ENCODE measurements around the gene SERPINE3. TPM values are rescaled to one million over a fixed set of nuclear protein-coding genes. Genes with fewer than 3 reads are reported as not detected.

The SERPINE3 gene
- total RNA-seq, 2 experiments from 2014 or later: not detected

DNA sequence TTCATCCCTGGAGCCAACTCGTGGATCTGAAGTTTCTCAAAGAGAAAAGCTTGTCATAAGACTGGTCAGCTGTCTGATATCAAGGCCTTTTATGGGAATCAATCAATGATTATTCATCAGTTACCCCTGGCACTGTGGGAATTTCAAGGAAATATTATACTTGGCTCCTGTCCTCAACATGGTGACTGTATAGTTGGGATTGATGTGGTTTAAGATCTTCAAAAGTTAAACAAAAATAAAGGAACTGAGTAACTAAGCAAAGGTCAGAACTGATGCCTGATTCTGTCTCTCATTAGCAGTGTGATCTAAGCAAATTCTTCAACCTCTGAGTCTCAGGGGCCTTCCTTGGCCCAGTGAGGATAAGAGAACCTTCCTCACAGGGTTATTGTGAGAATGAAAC is 22.2 kb upstream of the SERPINE3 start:
- Mint-ChIP-seq H3K27me3 (no peaks in the 10 kb centered on the region), H3K4me3 (no peak overlapping the region), H3K4me1 (no peaks in the 10 kb centered on the region), H3K27ac (no peak overlapping the region), H3K36me3 (ENCODE audit: low read depth) (no peaks in the 10 kb centered on the region), H3K9me3 (ENCODE audit: low read depth) (no peaks in the 10 kb centered on the region)
- ChIA-PET CTCF (no interaction called here), POLR2A (no interaction called here)
- intact Hi-C loops (cut with DNase I, micrococcal nuclease): no loop called here
- DNase-seq (no peak), ATAC-seq (no peak)

DNA sequence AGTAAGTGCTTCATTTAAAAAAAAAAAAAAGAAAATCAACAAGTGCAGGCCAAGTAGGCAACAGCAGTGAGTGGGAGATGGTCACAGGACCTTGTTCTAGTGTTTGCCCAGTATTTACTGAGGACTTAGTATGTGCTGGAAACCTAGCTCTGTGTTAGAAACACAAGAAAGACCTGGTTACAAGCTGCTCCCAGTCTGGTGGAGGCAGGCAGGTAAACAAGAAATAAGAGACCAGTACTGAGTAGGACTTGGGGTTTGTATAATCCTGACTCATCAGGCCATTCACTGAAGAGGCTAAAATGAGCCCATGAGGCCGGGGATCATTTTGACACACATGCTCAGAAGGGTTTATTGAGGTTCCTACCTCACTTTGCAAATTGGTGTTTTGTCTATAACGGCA is 21.5 kb upstream of the SERPINE3 start:
- no peaks in the 10 kb centered on the region for H3K27me3 Mint-ChIP-seq
- H3K4me1 Mint-ChIP-seq: no peaks in the 10 kb centered on the region
- no peak for ATAC-seq
- intact Hi-C loops (cut with DNase I, micrococcal nuclease): no loop called here
- no peak for DNase-seq
- no peak overlapping the region for H3K27ac Mint-ChIP-seq
- CTCF ChIA-PET: interaction anchor here (0.5 kb wide), 1 partner anchor 32 kb away, joined by 3 read pairs; no protein-coding TSS in a partner anchor
- H3K9me3 Mint-ChIP-seq (ENCODE audit: low read depth): no peaks in the 10 kb centered on the region
- POLR2A ChIA-PET: no interaction called here
- H3K4me3 Mint-ChIP-seq: no peak overlapping the region
- no peaks in the 10 kb centered on the region for H3K36me3 Mint-ChIP-seq (ENCODE audit: low read depth)

DNA sequence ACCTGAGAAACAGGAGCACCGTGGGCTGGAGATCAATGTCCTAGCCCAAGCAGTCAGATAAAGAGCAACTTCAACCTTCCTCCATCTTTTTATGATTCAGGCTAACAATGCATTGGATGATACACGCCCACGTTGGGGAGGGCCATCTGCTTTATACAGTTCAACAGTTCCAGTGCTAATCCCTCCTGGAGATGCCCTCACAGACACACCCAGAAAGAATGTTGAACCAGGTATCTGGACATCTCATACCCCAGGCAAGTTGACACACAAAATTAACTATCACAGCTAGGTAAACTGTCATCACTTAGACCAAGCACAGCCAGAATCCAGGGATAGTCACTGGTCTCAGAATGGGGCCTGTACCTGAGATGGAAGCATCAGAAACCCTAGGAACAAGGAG is 20.6 kb upstream of the SERPINE3 start:
- Mint-ChIP-seq H3K4me1 (no peaks in the 10 kb centered on the region), H3K27me3 (no peaks in the 10 kb centered on the region), H3K4me3 (no peak overlapping the region), H3K36me3 (ENCODE audit: low read depth) (no peaks in the 10 kb centered on the region), H3K27ac (no peak overlapping the region), H3K9me3 (ENCODE audit: low read depth) (no peaks in the 10 kb centered on the region)
- CTCF ChIA-PET: no interaction called here
- POLR2A ChIA-PET: no interaction called here
- intact Hi-C loops (cut with DNase I, micrococcal nuclease): no loop called here
- DNase-seq: no peak
- ATAC-seq: no peak

DNA sequence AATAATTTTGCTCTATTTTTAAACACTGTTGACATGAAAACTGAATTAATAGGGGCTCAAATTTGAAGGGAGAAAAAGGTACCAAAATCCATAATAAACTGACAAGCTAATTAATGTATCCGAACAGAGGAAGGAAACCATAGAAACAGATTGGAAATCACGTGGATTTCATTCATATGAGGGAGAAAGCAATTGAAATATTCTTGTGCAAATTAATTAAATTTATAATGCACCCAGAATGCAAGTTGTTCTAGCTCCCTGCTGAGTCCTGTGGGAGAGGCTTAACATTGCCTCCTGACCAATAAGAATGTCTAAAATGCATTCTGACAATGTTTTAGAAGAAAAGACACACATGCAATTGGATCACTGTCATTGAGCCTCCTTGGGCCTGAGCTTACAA is 17.7 kb upstream of the SERPINE3 start:
- no peak for DNase-seq
- ChIA-PET POLR2A (no interaction called here), CTCF (interaction anchor here (1.0 to 1.4 kb wide), 5 partner anchors 10 to 196 kb away, joined by 3 to 5 read pairs (median 3); no protein-coding TSS in a partner anchor)
- H3K36me3 Mint-ChIP-seq (ENCODE audit: low read depth): no peaks in the 10 kb centered on the region
- no peak overlapping the region for H3K4me3 Mint-ChIP-seq
- intact Hi-C loops (cut with DNase I, micrococcal nuclease): no loop called here
- no peaks in the 10 kb centered on the region for H3K27me3 Mint-ChIP-seq
- H3K4me1 Mint-ChIP-seq: no peaks in the 10 kb centered on the region
- H3K27ac Mint-ChIP-seq: no peak overlapping the region
- no peaks in the 10 kb centered on the region for H3K9me3 Mint-ChIP-seq (ENCODE audit: low read depth)
- ATAC-seq: no peak

DNA sequence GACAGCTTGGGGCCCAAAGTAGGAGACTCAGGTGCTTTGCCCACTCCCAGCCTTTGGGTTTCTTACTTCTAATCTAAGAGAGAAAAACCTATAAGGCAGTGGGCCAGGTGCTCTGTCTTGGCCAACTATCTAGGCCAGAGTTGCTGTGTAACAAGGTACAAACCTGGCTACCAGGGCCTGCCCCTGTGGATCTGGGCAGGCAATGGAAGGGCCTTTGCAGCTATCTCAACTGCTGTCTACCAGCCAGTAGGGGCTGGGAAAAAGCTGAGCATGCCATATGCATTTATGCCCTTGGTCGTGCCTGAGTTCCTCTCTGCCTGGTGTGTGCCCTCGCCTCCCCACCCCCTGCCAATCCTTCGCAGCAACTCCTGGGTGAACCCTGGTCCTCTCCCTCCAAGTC is 16.7 kb upstream of the SERPINE3 start:
- Mint-ChIP-seq H3K27ac (no peak overlapping the region), H3K4me3 (no peak overlapping the region), H3K9me3 (ENCODE audit: low read depth) (no peaks in the 10 kb centered on the region), H3K4me1 (no peaks in the 10 kb centered on the region), H3K36me3 (ENCODE audit: low read depth) (no peaks in the 10 kb centered on the region), H3K27me3 (no peaks in the 10 kb centered on the region)
- intact Hi-C loops (cut with DNase I, micrococcal nuclease): no loop called here
- CTCF ChIA-PET: interaction anchor here (1.0 kb wide), 2 partner anchors 13 to 36 kb away, joined by 3 to 5 read pairs; no protein-coding TSS in a partner anchor
- no peak for ATAC-seq
- no peak for DNase-seq
- POLR2A ChIA-PET: no interaction called here

DNA sequence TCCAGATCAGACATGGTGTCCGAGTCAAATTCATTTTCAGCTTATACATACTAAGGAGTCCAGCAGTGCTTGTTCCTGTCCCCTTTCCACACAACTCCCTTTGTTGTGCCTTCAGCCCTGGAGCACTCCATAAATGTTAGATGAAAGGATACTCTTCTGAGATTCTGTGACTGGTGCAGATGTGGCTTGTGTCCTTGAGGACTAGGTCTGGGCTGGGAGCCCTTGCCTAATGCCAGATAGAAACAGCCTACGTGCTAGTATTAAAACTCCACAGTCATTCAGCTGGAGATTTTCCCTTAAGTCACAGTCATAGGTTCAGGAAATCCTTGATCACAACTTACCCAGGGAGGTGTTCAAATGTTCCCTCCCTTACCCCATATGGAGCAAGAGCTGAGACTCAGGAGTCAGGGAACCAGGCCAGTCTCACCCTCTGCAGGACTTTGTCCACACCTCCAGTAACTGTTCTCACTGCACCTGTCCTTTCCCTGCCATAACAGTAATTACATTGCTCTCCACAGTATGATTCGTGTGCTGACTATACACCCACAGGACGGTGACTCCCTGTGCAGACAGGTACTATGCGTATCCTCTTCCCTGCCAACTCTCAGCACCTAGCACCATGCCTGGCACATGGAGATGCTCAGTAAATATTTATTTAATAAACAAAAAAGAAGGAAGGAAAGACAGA is 15.5 kb upstream of the SERPINE3 start:
- POLR2A ChIA-PET: no interaction called here
- DNase-seq: no peak
- H3K27ac Mint-ChIP-seq: no peak overlapping the region
- intact Hi-C loops (cut with DNase I, micrococcal nuclease): no loop called here
- CTCF ChIA-PET: interaction anchor here (0.6 kb wide), 1 partner anchor 163 kb away, joined by 4 read pairs; no protein-coding TSS in a partner anchor
- no peak overlapping the region for H3K4me3 Mint-ChIP-seq
- no peaks in the 10 kb centered on the region for H3K27me3 Mint-ChIP-seq
- H3K4me1 Mint-ChIP-seq: no peaks in the 10 kb centered on the region
- no peaks in the 10 kb centered on the region for H3K36me3 Mint-ChIP-seq (ENCODE audit: low read depth)
- ATAC-seq: no peak
- no peaks in the 10 kb centered on the region for H3K9me3 Mint-ChIP-seq (ENCODE audit: low read depth)

DNA sequence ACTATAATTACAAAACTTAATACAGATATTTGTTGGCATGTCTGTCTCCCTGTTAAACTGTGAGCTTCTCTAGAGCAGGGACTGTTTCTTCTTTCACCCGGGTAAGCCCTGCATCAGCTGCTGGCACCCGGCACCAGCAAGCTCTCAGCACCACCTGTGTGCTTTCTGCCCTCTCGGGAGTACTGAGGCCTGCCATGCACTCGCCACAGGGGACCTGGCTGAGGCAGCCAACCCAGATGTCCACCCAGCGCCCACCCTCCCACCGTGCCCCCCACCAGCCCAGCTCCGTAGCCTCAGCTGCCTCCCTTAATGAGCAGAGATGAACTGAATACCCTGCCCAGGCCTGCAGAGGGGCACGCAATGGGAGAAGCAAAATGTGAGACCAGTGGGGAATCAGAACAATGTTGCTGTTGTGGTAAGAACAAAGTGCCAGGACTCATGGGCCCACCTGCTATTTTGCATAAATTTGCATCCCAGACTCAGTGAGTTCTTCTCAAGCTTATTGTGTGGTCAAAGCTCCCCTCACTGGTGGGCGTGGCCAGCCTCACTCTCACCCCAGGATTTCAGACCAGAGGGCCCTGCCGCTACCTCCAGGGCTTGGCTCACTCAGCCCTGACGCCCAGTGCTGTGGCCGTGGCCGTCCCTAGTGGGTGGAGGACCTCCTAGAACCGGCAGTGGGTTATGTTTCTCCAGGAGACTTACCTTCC is 14.6 kb upstream of the SERPINE3 start:
- Mint-ChIP-seq H3K9me3 (ENCODE audit: low read depth) (no peaks in the 10 kb centered on the region), H3K36me3 (ENCODE audit: low read depth) (no peaks in the 10 kb centered on the region), H3K4me1 (no peaks in the 10 kb centered on the region), H3K27me3 (no peaks in the 10 kb centered on the region), H3K27ac (no peak overlapping the region), H3K4me3 (no peak overlapping the region)
- DNase-seq: no peak
- ChIA-PET CTCF (interaction anchor here (0.7 kb wide), 1 partner anchor 55 kb away, joined by 4 read pairs; no protein-coding TSS in a partner anchor), POLR2A (no interaction called here)
- intact Hi-C loops (cut with DNase I, micrococcal nuclease): no loop called here
- ATAC-seq: no peak

DNA sequence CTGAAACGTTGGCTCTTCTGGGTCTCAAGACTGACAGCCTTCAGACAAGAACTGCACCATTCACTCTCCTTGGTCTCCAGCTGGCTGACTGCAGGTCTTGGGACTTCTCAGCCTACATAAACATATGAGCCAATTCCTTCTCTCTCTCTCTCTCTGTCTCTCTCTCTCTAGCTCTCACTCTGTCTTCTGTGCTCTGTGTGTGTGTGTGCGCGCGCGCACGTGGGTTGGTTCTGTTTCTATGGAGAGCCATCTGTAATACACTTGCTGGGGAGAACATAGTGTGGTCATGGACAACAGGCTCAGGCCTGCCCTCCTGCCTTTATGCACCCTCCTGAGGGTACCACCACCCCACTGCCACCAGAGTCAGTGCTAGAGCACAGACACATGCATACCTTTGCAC is 13.7 kb upstream of the SERPINE3 start:
- H3K4me3 Mint-ChIP-seq: no peak overlapping the region
- ChIA-PET CTCF (no interaction called here), POLR2A (no interaction called here)
- no peak overlapping the region for H3K27ac Mint-ChIP-seq
- DNase-seq: no peak
- H3K27me3 Mint-ChIP-seq: no peaks in the 10 kb centered on the region
- H3K9me3 Mint-ChIP-seq (ENCODE audit: low read depth): no peaks in the 10 kb centered on the region
- intact Hi-C loops (cut with DNase I, micrococcal nuclease): no loop called here
- no peak for ATAC-seq
- H3K4me1 Mint-ChIP-seq: peaks cover 4% of the 10 kb centered on the region
- no peaks in the 10 kb centered on the region for H3K36me3 Mint-ChIP-seq (ENCODE audit: low read depth)

DNA sequence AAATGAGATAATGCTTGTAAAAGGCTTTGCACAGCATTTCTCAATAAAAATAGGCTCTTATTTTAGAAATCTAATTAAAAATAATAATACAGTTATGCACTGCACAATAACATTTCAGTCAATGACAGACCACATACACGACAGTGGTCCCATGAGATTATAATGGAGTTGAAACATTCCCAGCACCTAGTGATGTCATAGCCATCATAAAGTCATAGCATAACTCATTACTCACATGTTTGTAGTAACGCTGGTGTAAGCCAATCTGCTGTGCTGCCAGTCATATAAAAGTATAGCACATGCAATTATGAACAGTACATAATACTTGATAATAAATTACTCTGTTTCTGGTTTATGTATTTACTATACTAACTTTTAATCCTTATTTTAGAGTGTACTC is 12.7 kb upstream of the SERPINE3 start:
- Mint-ChIP-seq H3K27me3 (no peaks in the 10 kb centered on the region), H3K27ac (no peak overlapping the region), H3K36me3 (ENCODE audit: low read depth) (no peaks in the 10 kb centered on the region), H3K4me1 (peaks cover 13% of the 10 kb centered on the region), H3K4me3 (no peak overlapping the region), H3K9me3 (ENCODE audit: low read depth) (no peaks in the 10 kb centered on the region)
- POLR2A ChIA-PET: no interaction called here
- intact Hi-C loops (cut with DNase I, micrococcal nuclease): no loop called here
- CTCF ChIA-PET: no interaction called here
- ATAC-seq (no peak), DNase-seq (no peak)

DNA sequence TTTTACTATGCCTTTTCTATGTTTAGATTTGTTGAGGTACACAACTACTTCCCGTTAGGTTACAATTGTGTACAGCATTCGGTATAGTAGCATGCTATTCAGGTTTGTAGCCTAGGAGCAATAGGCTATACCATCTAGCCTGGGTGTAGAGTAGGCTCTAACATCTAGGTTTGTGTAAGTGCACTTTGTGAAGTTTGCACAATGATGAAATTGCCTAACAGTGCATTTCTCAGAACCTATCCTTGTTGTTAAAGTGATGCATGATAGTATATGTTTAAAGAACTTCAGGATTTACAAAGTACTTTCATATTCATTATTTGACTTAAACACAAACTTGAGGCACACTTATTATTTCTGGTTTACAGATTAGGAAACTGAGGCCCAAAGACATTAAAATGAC is 11.5 kb upstream of the SERPINE3 start:
- DNase-seq: no peak
- ChIA-PET POLR2A (interaction anchor here (0.8 kb wide), 1 partner anchor 140 kb away, joined by 3 read pairs; no protein-coding TSS in a partner anchor), CTCF (interaction anchor here (0.6 kb wide), 1 partner anchor 914 kb away, joined by 3 read pairs; no protein-coding TSS in a partner anchor)
- H3K27me3 Mint-ChIP-seq: no peaks in the 10 kb centered on the region
- no peak overlapping the region for H3K4me3 Mint-ChIP-seq
- H3K36me3 Mint-ChIP-seq (ENCODE audit: low read depth): no peaks in the 10 kb centered on the region
- intact Hi-C loops (cut with DNase I, micrococcal nuclease): no loop called here
- H3K4me1 Mint-ChIP-seq: peaks cover 24% of the 10 kb centered on the region
- H3K9me3 Mint-ChIP-seq (ENCODE audit: low read depth): no peaks in the 10 kb centered on the region
- H3K27ac Mint-ChIP-seq: no peak overlapping the region
- no peak for ATAC-seq

DNA sequence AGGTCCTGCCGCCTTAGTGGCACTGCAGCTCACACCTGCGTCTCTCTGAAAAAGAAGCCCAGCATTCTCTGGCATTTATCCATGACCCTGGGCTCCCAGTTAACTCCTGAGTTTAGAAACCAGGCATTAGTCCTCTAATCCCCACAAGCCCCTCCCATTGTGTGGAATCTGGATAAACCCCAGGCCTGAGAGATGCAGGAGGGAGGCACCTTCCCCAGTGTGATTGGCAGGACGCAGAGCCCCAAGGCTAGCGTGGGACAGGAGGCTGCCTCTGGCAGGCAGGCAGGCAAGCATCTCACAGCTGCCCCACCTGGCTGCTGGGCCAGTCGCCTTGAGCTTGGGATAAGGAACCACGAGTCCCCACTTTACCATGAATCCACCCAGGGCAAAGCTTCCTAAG is 11.0 kb upstream of the SERPINE3 start:
- intact Hi-C loops (cut with DNase I, micrococcal nuclease): no loop called here
- Mint-ChIP-seq H3K4me1 (peaks cover 26% of the 10 kb centered on the region), H3K27ac (no peak overlapping the region), H3K27me3 (no peaks in the 10 kb centered on the region), H3K4me3 (no peak overlapping the region), H3K9me3 (ENCODE audit: low read depth) (no peaks in the 10 kb centered on the region), H3K36me3 (ENCODE audit: low read depth) (no peaks in the 10 kb centered on the region)
- ChIA-PET CTCF (interaction anchor here (0.9 to 1.2 kb wide), 2 partner anchors 13 to 197 kb away, joined by 3 to 5 read pairs; no protein-coding TSS in a partner anchor), POLR2A (no interaction called here)
- DNase-seq: no peak
- ATAC-seq: no peak

DNA sequence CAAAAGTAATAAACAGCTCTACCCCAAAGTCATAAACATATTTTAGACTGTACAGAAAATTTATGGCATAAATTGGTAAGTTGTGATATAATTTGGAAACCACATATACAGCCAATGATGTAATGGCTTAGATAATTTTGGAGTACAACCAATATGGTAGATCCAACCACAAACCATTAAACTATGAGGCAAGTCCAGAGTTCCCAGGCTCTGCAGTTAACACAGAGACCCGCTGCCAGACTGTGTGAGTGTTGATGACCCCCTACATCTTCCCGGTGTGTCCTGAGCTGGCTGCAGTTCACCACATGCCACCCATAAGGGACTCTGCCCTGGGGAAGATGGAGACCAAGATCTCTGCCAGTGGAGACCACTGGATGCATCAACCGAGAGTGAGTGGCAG is 9.9 kb upstream of the SERPINE3 start:
- H3K4me1 Mint-ChIP-seq: peaks cover 26% of the 10 kb centered on the region
- ChIA-PET CTCF (interaction anchor here (0.9 to 1.2 kb wide), 2 partner anchors 14 to 198 kb away, joined by 3 to 5 read pairs; no protein-coding TSS in a partner anchor), POLR2A (no interaction called here)
- DNase-seq: no peak
- no peaks in the 10 kb centered on the region for H3K27me3 Mint-ChIP-seq
- H3K27ac Mint-ChIP-seq: no peak overlapping the region
- intact Hi-C loops (cut with DNase I, micrococcal nuclease): no loop called here
- H3K4me3 Mint-ChIP-seq: no peak overlapping the region
- no peaks in the 10 kb centered on the region for H3K36me3 Mint-ChIP-seq (ENCODE audit: low read depth)
- no peaks in the 10 kb centered on the region for H3K9me3 Mint-ChIP-seq (ENCODE audit: low read depth)
- ATAC-seq: no peak

Data from activated CD4-positive, alpha-beta T cell treated with anti-CD3 and anti-CD28 coated beads for 36 hours (primary cell).